Measurements from ENCODE around the gene GALNTL6. TPM values are rescaled to one million over a fixed set of nuclear protein-coding genes. Genes with fewer than 3 reads are reported as not detected.

The GALNTL6 gene
- polyA plus RNA-seq, 12 donors = 0.19 to 2.6 (median 0.70) TPM; not detected in 2

DNA sequence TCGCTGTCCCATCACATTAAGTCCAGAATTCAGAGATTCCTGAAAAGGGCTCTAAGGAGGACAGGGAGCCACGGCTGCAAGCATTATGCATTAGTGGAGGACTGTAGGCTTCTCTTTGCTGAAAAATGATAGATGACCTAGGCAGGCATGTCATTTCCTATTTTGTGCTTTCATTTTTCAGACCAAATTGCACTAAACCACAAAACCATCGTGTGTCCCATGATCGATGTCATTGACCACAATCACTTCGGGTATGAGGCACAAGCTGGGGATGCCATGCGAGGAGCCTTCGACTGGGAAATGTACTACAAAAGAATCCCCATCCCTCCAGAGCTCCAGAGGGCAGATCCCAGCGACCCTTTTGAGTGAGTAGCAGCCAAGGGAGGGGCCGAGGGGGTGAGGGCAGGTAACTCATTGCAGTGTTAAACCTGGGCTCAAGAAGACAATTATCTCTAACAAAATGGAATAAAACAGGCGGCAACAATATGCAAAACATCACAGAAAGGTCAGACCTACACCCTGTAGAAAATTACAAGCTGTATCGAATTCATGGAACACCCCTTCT, 1000.2 kb downstream of the GALNTL6 start:
- no peak for DNase-seq

DNA sequence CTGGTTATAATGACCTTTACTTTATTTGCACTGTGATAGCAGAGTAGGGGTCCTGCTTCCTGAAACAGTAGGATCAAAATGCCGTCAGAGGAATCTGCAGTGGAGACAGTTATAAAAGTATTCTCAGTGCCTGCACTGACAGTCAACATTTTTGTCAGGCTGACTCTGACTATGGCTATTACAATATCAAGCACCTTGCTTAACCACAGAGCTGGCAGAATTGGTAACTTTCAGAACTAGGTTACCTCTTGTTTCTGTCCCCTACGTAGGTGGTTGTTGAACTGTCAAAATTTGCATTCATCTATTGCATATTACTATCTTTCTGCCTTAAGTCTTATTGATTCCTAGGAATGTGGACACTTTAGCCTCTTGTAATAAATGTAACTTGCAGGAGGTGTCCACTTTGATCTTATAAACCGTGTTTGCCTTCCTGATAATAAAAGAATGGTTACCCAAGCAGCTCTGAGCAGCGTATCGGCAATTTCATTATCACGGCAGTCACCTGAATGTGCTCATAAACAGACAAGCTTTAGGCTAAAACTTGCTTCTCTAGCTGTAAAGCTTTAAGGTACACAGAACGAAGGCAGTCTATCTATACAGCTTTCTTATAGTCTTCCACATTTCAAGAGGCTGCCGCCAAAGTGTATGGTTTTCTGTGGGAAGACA, 1002.4 kb downstream of the GALNTL6 start:
- no peak for DNase-seq

- DNase-seq = no peak
Measured at GRCh38 chr4:172818901-172819300, 1005.7 kb downstream of the GALNTL6 start.

DNA sequence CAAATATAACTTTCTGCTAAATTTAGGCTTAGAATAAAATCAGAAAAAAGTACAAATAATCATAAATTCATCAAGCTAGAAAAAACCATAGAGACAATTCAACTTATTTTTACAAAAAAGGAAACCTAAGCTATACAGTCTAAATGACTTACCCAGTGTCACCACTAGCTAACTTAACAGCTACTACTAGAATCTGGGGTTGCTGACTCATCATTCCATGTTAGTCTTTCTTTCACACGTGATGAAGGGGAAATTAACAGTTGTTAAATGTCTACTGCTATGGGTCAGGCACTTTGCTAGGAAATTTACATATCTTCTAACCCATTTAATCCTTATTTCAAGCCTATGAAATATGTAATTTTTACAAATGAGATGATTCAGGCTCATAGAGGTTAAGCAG, 1006.1 kb downstream of the GALNTL6 start:
- no peak for DNase-seq

DNA sequence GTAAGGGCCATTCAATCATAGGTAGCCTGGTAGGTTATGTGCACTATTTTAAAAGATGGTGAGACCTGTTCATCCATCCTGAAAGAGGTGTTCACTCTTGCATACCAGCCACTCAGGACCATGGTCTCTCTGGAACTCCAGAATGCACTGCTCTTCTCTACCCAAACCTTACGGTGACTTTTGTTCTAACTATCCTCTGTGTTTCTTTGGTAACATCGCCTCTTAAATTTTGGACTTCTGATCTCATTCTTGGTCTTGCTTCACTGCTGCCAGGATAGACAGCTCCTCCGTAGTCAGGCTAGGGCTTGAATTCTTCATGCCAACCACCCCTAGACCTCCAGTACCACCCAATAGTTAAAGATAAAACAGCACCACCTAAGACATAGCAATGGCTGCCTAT, 1009.1 kb downstream of the GALNTL6 start:
- DNase-seq = no peak

DNA sequence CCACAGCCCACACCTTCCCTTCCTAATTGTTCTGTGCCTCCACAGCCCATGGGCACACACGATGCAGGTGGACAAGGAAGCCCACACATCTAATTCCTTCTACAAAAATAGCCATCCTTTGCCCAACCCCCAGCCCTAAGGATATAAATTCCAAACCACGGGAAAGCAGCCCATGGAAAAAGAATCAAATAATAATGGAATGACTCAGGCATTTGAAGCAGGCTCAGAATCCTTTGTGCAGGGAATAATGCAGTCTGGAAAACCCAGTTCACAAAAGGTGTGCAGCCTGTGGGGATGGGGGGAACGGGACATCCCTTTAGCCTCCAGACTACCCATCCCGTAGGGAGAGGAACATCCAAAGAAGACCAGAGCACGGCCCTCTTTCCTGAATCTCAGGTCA, 1013.1 kb downstream of the GALNTL6 start:
- no peak for DNase-seq

DNA sequence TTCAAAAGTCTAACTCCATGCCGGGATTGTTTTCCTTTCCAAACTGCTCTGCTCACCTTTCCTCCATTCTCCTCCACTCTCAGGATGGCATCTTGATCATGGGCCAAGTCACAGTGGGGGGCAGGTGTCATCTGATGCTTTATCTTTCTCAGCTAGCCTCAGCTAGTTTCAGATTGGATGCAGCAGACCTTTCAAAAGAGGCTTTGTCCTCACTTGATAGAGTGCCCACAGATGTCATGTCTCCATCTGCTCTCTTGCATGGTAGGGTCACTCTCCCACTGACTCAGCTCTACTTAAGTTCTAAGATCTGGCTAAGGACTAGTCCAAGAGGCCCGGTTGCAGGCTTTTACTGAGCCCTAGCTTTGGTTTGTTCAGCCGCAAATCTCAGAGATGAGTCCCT, 1013.7 kb downstream of the GALNTL6 start:
- DNase-seq = no peak

DNA sequence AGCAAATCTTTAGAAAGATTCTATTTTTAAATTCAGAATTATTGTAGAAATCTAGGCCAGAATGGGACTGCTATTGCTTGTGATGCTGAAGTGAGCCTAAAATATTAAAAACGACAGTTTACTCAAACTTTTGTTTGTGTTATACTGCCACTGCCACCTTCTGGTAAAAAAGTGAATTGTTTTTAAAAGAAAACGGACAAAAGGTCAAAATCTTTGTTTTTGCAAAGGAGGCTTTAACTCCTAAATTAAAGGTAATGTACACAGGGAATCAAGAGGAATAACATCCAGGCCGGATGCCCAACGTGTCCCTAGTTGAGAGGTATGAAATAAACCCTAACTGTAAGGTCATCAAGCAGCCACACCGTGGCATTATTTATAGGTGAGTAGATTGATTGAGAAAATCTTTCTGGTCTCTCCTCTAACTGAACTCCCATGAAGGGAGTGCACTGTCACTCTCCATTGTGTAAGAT, 1017.1 kb downstream of the GALNTL6 start:
- DNase-seq = peak; percentile 15

DNA sequence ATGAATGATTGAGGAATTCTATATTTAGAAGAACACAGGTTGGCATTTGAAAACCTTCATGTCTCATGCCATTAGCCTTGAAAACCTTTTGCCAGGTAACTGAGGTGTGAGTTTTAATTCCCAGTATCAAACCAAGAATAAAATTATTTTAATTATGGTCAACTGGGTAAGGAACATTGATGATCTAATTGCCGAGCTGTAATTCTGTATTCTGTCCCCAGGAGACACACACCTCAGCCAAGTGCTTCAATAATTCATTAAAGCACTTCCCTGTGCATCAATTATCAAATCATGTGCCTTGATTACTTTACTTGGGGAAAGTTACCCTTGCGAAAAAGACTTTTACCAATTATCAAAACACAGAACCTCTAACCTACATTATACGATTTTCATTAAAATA, 1023.5 kb downstream of the GALNTL6 start:
- DNase-seq = no peak

- DNase-seq = no peak
Measured at GRCh38 chr4:172838111-172838510, 1024.9 kb downstream of the GALNTL6 start.

GRCh38 chr4:172838943-172839342, 1025.7 kb downstream of the GALNTL6 start:
- DNase-seq = no peak

DNA sequence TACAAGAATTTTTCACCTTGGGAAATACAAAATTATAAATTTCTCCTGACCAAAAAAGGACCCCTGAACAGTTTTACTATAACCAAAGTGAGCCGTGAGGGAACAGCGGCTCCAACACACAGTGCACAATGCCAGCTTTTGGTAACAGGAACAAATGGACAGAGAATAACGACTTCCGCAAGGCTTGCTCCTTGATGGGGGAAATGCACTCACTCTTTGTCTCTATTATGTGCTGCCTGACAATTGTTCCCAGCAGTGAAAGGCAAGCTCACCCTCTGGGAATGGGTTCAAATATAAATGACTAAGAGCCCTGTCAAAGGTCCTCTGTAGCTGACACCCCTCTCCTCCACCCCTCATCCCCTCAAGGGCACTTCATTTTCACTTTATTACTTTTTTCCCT, 1029.6 kb downstream of the GALNTL6 start:
- no peak for DNase-seq

GRCh38 chr4:172843192-172843591, 1030.0 kb downstream of the GALNTL6 start:
- no peak for DNase-seq

DNA sequence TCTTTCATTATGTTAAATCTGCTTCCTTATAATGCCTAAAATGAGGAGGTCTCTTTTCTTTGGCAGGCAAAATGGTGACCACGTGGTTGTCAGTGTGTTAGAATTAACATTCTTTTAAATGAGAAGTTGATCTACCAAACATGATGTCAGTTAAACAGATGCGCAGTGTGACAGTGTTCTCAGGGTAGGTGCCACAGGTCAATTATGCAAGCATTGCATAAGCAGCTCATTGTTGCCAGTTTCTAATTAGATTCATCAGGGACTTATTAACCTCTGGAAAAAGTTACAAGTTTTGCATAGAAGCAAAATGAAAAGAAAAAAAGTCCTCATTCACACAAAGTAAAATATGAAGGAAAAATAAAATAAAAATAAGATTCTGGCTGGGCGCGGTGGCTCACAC, 1031.4 kb downstream of the GALNTL6 start:
- DNase-seq = no peak

GRCh38 chr4:172845281-172845680, 1032.1 kb downstream of the GALNTL6 start:
- no peak for DNase-seq

GRCh38 chr4:172850838-172851237, 1037.6 kb downstream of the GALNTL6 start:
- DNase-seq = no peak

DNA sequence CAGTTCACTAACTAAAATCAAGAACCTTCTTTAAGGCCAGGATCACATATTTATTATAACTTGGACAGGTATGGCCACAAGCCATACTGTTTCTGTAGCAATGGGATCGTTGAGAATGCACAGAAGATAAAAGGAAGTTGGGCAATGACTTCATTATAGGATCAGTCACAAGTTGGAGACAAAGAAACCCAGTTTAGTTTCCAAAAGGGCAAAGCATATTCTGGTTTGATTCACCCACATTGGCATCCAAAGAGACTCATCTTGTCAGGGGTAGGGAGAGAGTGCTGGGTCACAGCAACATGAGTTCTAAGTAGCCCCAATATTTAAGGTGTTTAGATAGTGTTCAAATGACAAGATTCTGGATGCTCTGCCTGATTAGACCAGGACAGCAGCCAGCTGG, 1038.3 kb downstream of the GALNTL6 start:
- no peak for DNase-seq

- no peak for DNase-seq
Measured at GRCh38 chr4:172857026-172857425, 1043.8 kb downstream of the GALNTL6 start.

DNA sequence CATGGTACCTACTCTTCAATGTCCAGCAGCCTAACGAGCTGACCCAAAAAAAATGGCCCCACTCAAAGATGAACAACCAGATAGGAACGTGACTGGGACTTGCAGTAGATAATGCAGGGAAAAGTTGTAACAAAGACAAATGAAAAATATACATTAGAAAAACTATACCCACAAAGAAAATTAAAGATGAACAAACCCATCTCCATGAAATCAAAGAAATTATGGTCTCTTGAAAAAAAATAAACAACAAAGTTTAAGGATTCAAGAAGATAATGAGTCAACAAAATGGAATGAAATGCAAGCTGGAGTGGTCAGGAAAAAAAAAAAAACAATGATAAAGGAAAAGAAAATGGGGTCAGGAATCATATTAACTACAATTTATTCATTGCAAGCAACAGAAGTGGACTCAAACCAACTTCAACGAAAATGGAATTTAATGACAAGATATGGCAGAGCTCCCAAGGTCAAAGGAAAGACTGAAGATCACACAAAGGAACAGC, 1045.6 kb downstream of the GALNTL6 start:
- no peak for DNase-seq

DNA sequence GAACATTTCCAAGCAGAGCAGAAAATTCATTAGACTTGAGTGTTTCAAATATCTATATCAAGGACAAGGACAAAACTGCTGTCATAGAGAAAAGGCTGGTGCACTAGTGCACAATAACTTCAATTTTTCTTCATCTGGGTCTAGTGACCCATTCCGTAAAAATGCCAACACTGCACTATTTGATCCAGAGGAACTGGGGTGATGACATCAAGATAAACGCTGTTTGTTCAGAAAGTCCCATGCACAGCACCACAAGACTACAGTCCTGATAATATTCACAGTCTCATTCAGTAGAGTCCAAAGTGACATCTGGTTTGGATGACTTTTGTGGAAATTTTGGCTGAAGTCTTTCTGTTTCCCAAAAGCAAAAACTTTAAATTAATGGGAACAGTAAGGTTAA, 1051.9 kb downstream of the GALNTL6 start:
- no peak for DNase-seq

- no peak for DNase-seq
Measured at GRCh38 chr4:172865531-172866127, 1052.4 kb downstream of the GALNTL6 start.

DNA sequence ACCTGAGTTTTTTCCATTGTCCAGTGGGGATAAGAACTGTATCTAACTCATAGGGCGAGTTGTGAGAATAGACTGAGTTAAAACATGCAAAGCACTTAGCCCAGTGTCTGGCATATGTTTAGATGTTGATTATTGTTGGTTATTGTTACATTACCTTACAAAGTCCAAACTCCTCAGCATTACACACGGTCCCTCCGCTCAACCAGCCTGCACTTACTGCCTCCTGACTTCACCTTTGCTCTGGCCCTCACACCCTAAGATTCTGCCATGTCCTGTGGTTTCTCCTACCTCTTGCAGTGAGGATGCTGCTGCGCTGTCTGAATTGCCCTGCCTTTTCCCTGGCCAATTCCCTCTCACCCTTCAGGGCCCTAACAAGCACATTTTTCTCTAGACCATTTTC, 1053.2 kb downstream of the GALNTL6 start:
- DNase-seq = no peak

GRCh38 chr4:172867835-172868234, 1054.6 kb downstream of the GALNTL6 start:
- DNase-seq = no peak
